Measurements from ENCODE around the gene CTU2.

Gene CTU2

DNA sequence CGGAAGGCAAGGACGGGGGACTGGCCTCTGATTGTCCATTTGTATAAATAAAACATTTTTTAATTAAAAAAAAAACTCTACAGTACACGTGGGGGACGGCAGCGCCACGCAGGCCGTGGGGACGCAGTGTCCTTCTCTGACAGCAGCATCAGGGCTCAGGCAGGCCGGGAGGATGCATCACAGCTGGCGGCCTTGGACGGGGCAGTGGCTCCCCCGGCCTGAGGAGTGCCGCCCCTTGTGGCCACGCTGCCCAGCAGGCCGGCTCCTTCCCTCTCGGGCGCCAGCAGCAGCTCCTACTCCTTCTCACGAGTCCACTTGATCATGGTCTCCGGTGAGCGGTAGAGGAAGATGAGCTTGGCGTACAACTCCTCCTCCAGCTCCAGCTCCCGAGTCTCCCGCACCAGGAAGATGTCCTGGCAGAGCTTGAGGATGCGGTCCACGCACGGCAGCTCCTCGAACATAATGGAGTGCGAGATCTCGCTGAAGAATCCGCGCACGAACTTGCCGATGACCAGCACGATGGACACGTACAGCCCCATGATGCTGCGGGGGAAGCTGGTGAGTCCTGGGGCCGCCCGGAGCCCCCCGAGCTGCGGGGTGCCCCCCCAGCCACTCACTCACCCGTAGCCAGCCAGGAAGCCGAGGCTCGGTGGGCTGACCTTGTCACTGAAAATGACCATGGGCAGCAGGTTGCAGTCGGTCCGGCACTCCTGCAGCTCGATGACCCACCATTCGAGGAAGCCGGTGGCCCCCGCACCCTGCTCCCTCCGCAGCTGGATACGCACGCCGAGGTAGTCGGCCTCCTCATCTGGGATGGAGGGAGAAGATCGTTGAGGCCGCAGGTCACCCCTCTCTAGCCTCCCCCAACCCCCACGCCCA is 9.2 kb downstream of the CTU2 start:
- no peak for DNase-seq

DNA sequence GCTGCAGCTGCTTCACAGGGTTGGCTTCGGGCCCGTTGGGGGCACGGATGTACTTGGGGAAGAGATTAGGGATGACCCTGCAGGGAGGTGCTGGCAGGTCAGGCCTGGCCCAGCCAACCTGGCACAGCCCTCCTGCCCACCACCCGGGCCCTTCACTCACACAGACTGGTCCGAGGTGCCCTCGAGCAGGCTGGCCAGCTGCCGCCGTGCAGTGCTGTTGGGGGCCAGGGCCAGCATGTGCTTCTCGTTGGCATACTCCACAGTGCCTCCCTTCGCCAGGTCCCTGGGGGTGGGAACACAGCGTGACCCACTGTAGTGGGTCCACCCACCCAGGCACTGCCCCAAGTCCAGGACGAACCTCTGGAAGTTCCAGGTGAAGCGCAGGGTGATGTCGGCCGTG is 9.9 kb downstream of the CTU2 start:
- no peak for DNase-seq

DNA sequence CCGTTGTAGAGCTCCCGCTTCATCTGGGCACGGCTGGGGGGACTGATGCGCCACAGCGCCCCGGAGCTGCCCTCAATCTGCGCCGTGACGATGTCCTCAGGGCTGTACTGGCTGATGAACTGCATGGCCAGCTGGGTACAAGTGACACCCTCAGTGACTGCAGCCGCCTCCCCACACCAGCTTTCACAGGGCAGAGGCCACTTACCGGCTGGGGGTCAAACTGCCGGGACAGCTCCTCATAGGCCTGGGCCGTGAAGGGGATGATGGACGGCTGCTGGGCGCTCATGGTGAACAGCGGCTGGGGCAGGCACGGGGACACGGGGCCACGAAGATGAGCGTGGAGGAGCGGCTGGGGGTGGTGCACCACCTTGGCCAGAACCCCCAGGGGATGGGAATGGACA is 10.3 kb downstream of the CTU2 start:
- DNase-seq, result no peak

DNA sequence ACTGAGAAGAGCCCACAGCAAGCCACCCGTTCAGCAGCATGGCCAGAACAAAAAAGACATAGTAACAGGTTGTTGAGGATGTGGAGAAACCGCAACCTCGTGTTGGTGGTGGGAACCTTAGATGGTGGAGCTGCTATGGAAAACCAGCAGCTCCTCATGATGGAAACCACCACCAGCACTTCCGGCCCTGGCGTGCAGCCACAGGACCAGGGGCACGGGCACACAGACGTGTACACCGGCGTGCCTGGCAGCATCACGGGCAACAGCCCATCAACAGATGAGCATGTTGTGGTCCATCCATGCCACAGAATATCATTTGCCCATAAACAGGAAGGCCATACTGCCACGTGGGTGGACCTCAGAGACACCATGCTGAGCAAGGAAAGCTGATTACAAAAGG is 11.9 kb downstream of the CTU2 start:
- no peak for DNase-seq

DNA sequence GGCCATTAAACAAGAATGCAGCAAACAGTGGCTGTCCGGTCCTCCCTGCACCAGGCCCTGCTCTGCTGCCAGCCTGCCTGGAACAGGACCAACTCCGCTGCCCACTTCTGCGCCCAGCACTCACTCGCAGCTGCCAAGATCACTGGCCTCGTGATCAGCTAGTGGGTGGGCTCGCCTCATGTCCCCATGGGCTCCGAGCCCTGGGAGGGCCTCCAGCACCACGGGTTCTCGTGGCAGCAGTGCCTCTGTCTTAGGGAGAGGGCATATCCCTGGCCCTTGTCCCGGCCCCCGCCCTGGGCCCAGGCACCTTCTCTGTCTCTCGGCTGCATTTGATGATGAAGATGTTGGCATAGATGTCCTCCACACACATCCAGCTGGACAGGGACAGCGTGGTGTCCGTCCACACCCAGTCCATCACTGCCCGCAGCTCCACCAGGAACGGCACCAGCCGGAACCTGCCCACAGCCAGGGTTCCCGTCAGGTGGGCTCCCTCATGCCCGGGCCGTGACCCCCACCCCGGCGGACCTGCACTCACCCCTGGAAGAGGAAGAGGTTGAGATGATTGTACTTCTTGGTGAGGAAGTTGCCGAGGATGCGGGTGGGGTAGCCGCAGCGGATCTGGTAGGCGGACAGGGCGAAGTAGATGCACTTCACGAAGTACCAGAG is 13.1 kb downstream of the CTU2 start:
- no peak for DNase-seq

DNA sequence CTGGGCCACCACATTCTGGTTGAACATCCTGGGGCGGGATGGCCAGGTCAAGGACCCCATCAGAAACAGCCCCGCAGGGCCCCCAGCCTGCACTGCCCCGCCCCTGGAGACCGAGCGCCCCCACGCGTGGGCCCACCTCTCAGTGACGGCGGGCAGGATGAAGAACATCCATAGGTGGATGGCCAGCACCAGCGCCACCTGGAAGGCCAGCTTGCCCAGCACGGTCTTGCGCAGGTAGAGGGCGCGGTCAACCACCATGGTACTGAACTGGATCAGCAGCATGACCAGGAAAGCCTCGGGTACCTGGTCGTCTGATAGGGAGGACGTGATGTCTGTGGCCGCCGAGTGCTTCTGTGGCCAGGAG is 13.6 kb downstream of the CTU2 start:
- no peak for DNase-seq

DNA sequence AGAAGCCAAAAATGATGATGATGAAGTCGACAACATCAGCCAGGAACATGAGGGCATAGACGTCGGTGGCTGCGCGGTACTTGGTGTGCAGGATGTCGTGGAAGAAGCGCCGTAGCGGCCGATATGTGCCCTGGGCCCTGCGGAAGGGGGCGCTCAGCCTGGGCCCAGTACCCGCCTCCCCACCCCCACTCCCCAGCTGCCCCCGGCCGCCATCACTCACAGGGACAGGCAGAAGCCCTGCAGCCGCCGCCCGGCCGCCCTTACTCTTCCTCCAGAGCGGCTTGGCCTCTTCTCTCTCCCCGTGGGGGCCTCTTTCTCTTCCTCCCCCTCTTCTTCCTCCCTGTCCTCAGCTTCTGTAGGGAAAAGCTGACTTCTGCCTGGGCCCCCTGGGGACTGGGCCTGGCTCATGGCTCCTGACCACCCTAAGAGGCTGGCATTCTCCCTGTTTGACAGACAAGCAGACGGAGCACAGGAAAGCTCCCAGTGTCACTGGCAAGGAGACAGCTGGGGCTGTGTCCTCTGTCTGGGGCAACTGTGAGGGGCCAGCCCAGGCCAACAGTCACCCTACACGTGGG is 14.2 kb downstream of the CTU2 start:
- no peak for DNase-seq

DNA sequence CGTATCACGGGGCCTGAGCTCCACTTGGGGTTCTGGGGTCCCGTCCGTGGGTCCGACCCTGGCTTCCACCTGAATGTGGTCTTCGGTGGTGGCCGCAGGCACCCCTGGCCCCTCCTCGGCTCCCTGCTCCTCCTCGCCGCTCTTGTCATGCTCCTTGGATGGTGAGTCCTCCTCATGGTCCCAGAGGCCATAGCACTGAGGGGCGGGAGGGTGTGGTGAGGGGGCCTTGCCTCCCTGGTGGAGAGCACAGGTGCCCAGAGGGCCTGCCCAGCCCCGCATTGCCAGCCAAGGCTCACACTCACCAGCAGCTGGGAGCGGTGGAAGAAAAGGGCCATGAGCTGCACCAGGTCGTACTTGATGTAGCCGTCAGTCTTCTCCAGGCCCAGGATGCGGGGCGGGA is 14.9 kb downstream of the CTU2 start:
- DNase-seq, result no peak

DNA sequence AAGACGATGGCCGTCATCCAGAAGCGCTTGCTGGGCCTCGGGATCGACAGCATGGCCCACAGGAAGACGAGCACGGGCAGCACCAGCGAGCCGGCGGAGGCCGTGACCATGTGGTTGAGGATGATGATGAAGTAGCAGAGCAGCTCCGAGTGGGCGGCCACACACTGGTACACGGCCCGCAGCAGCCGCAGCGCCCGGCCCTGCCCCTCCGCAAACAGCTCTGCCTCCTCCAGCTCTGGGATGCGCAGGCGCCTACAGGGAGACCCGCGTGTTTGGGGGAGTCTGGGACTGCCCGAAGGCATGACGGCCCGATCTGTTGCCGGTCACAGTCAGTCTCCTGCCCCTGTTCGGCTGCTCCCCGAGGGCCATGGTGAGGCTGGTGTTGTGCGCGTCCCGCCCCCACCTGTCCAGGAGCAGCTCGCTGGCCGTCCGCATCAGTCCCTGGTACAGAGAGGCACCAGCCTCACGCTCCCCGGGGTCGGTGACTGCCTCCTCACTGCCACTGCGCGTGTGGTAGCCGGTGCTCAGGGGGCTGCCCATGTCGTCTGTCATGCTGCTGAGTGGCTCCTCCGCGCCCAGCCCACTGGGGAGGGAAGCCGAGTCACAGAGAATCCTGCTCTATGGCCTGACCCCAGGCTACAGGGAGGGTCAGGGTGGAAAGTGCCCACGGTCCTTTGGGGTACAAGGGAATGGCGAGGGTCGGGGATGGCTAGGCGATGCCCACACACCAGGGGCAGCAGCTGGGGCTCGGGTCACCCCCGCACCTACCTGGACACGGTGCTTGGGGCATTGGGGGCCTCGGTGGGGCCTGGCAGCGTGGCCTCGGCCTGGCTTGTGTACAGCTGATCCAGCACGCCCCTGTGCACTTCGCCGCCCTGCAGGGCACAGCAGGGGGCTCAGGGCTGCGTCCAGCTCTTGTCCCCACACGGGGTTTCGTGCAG is 15.8 kb downstream of the CTU2 start:
- no peak for DNase-seq

DNA sequence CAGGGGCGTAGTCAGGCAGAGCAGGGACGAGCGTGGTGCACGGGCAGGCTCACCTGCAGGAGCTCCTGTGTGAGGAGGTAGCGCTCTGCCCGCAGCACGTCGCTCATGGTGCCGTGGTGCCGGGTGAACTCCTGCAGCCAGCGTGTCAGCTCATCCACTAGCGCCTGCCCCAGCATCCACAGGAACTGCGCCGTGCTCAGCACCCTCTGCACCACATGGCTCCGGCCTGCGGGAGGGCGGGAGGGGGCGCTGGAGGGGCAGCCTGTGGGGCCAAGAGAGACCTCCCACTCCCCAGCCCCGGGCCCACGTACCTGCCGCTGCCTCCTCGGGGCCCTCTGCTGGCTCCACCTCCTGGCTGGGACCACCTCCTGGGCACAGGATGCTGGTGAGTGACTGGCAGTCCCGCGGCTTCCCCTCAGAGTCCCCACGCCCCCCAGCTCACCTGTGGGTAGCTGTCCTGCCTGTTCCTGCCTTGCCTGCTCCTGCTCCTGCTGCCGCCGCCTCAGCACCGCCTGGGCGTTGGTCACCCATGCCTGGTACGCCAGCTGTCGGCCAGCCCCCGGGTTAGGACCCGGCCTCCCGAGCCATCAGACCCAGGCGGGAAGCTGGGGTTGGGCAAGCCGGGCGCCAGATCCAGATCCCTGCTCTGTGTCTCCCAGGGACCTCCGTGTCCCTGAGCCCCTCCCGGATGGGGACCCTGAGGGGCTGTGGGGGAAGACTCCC is 16.6 kb downstream of the CTU2 start:
- no peak for DNase-seq

DNA sequence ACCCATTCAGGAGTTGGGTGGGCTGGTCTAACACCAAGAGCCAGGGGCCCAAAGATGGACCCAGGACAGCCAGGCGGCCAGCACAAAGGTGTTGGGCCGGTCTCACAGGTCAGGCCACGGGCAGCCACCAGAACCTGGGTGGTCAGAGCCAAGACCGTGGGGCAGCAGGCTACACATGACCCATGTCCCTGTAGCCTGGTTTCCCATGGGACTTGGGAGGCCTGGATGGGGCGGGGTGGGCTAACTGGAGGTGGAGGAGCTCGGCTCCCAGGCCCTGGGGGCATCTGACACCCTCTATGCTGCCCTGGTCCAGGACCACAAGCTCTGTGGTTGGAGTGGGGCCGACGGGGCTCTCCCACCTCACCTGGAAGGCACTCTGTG is 17.2 kb downstream of the CTU2 start:
- no peak for DNase-seq

DNA sequence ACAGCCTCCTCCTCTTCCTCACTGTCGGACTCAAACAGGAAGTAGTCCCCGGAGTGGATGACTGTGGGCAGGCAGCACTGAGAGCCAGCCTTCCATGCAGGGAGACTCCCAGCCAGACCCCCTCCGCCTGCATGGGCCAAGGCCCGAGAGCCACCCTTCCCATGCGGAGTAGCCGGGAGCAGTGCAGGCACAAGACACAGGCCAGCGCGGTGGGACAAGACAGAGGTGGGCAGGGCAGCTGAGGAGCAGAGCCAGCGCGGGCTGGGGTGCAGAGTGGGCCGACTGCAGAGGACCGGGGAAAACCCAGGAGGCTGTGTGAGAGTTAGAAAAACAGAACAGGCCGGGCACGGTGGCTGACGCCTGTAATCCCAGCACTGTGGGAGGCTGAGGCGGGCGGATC is 17.6 kb downstream of the CTU2 start:
- no peak for DNase-seq

DNA sequence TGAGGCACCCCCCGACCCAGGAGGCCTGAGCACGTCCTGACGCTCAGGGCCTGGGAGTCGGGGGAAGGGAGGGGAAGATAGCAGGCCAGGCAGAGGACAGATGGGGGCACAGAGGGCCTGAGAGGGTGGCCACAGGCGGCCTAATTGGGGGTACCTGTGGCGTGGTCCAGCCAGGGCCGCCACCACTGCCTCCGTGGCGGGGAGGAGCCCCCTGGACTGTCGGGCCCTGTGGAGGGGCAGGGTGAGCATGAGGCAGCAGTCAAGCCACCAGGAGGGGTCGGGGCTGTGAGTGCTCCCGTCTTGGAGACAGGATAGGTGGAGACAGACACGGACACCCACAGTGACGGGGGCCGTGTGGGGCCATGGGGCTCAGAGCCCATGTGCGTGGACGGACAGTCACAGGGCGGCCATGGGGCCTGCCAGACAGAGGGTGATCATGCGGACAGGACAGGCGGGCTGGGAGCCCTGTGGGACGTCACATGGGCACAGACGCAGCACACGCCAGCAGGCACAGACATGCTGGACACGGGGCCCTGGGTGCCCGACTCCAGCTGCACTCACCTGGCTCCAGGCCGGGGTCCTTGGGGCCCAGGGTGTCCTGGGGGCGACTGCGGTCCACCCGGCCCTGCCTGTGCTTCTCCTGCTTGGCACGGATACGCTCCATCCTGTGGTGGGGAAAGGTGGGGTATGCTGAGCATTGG is 18.7 kb downstream of the CTU2 start:
- DNase-seq, result no peak

DNA sequence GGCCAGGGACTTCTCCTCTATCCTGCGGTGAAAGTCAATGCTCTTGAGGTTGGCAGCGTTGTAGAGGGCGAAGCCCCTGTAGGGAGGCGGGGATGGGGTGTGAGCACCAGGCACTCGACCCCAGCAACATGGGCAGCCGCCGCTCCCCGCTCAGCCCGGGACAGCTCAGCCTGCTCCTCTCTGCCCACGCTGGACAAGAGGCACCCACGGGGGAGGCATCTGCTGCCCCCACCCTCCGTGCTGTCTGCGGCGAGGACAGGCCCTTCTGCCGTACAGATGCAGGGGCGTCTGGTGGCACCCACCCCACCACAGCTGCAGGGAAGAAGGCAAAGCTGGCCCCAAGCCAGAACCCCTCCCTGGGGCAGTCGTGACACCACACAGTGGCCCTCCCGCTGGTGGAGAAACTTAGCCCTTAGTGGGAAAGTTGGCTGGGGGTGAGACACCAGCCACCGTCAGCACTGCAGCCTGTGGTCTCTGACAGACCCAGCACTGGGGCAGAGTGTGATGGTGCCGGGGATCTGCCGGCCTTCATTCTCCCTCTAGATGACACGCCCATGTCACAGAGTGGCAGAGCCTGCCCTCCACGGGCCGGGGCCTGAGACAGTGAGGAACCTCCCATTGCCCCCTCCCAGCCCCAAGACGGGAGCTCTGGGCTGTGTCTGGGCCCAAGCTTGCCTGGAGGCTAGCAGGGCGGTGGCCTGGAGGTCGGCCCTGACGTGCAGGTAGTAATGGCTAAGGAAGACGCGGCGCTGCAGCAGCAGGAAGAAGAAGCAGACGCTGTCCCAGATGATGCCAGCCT is 19.5 kb downstream of the CTU2 start:
- no peak for DNase-seq

DNA sequence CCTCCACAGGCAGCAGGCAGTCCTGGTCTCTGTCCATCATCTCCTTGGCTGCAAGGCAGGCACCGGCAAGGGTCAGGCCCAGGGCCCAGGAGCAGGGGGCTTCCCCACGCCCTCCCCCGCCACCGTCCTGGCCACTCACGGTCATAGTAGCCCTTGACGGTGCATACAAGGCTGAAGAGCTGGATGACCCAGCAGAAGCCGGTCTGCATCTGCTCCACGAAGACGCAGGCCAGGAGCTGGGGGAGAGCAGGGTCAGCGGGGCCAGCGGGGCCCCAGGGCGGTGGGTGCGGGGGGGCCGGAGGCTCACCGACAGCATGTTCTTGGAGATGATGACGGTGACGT is 20.1 kb downstream of the CTU2 start:
- no peak for DNase-seq

DNA sequence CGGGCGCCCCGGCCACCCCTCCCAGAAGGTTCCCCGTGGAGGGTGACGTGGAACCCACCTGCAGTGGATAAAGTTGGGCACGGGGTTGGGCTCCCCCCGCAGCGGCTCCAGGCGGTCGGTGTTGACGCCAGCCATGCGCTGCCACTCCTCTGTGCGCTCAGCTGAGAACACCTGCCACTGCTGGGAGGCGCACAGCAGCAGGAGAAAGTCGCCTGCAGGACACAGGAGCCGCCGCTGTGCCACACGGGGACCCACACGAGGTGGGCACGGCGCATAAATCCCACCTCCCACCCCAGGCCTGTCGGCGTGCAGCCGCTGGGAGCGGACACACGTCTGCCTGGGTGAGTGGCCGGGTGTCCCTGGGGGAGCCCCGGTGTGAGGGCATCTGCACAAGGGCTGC is 20.7 kb downstream of the CTU2 start:
- no peak for DNase-seq

DNA sequence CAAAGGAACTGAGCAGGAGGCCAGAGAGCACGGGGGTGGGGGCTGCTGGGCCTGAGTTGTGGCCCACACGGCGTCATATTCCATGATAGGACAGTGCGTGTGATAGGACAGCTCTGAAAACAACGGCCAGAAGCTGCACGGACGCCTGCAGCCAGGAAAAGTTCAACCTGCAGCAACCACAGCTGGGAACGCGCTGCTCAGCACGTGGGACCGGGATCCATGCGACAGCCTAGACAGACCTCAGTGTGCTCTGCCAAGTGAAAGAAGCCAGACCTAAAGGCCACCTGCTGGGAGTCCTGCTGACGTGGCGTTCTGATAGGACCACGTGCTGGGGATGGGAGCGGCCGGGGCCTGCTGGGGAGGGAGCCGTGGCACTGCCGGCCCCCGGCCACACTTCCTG is 21.6 kb downstream of the CTU2 start:
- DNase-seq, result no peak

DNA sequence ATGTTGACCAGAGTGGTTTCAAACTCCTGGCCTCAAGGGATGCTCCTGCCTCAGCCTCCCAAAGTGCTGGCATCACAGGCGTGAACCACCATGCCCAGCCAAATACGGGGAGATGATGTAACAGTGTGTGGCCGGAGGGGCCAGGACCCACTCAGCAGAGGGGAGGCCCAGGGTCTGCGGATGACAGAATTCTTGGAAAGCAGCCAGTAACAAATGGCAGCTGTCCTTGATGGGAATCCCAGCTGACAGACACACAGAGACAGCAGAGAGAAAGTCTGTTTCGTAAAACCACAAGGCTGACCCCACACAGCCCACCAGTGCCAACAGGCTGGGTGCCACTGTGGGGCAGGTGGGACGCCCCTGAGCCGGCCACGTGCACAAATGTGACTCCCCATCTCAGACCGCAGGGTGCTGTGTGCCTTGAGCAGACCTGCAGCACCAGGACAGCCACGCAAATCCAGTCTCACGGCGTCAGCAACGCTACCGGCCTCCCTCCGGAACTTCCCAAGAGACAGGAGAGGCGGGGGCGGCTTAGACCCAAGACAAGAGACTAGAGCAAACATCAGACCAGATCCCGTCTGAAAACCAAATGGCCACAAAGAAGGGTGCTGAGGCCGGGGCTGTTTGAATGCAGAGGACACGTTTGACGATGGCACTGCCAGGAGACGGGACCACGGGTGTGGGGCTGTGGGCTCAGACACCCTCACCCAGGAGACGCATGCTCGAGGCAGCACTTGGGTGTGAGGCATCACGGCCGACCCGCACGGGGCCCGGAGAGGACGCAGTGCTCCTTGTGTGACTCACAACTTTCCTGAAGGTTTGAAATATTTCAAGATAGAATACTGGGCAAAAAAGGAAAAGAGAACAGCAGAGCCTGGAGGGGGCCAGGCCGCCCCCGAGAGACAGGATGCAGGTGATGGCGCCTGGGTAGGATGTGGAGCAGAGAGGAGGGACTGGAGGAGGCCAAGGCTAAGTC is 24.6 kb downstream of the CTU2 start:
- DNase-seq, result no peak

DNA sequence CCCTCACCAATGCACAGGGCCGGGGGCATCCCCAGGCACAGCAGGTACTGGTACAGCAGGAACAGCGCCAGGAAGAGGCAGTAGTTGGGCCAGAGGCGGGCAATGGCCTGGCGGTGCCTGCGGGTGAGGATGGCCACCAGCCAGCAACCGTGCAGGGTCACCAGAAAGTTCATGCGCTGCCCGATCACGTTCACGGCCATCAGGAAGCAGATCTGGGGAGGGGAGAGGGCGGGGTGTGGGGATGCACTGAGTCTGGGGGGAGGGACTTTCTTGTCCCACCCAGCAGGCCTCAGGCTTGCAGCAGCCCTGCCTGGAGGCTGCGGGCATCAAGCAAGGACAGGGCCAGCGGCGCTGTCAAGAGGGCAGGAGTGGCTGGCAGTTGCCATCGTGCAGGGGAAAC is 25.4 kb downstream of the CTU2 start:
- no peak for DNase-seq
